OCI-LY7 (cell line): ENCODE data around the gene CDK5. TPM values are rescaled to one million over a fixed set of nuclear protein-coding genes. Genes with fewer than 3 reads are reported as not detected.

ENCODE experiments used
- BruUV-seq: library from RNA; stranded (reverse); fragments of 400-500 nt; replicated peaks from 2 replicates; lab custom pipeline; 2021; lab: Mats Ljungman, UMichigan
- CTCF ChIA-PET: fragments of 300-600 bp; sonication (Branson Sonifier 250); formaldehyde crosslinking; loops from one replicate; lab custom pipeline; 2022; ENCODE audit warnings: antibody characterized with exemption; ENCODE audit not compliant: unreplicated experiment; lab: Charles Lee
- POLR2A ChIA-PET: fragments of 300-600 bp; sonication (Branson Sonifier 250); formaldehyde crosslinking; loops from one replicate; lab custom pipeline; 2022; ENCODE audit warnings: antibody characterized with exemption; lab: Charles Lee
- DNase-seq: peaks from one replicate; pipeline ENCODE4 v3.0.0-alpha.2; 2015; ENCODE audit warnings: low spot score
- H2AFZ ChIP-seq: fragments of 200-600 bp; sonication (generic), shearing (Covaris generic); 2 replicates; pipeline ENCODE4 v1.6.1; 2014; ENCODE audit warnings: mild to moderate bottlenecking, antibody characterized with exemption, low read length, moderate library complexity
- H3K27ac ChIP-seq: fragments of 200-600 bp; sonication (generic); 2 replicates; pipeline ENCODE4 v1.5.1; 2014; ENCODE audit warnings: mixed run types, low read depth, mild to moderate bottlenecking, moderate library complexity, low read length, inconsistent platforms; ENCODE audit not compliant: poor library complexity, severe bottlenecking
- H3K36me3 ChIP-seq: fragments of 200-600 bp; sonication (generic); 2 replicates; pipeline ENCODE4 v1.6.1; 2014; ENCODE audit warnings: mild to moderate bottlenecking, antibody characterized with exemption, low read length, moderate library complexity, mixed read lengths; ENCODE audit not compliant: insufficient read depth
- H3K4me1 ChIP-seq: fragments of 200-600 bp; sonication (generic); 2 replicates; pipeline ENCODE4 v1.5.1; 2014; ENCODE audit warnings: mild to moderate bottlenecking, low read length; ENCODE audit not compliant: insufficient read depth, poor library complexity, severe bottlenecking
- H3K4me2 ChIP-seq: fragments of 200-600 bp; sonication (generic); 2 replicates; pipeline ENCODE4 v1.6.1; 2014; ENCODE audit warnings: mild to moderate bottlenecking, low read length
- H3K4me3 ChIP-seq: fragments of 200-600 bp; sonication (generic); 2 replicates; pipeline ENCODE4 v1.5.1; 2014; ENCODE audit warnings: mild to moderate bottlenecking, low read depth, low read length; ENCODE audit not compliant: poor library complexity, severe bottlenecking
- H3K79me2 ChIP-seq: fragments of 200-600 bp; sonication (generic); 2 replicates; pipeline ENCODE4 v1.6.1; 2016; ENCODE audit warnings: low read depth, mild to moderate bottlenecking, low read length, moderate library complexity, mixed read lengths; ENCODE audit not compliant: insufficient read depth
- H3K9me2 ChIP-seq: fragments of 200-600 bp; sonication (generic); 2 replicates; pipeline ENCODE4 v1.6.1; 2016; ENCODE audit warnings: mild to moderate bottlenecking, low read length, mixed read lengths; ENCODE audit not compliant: insufficient read depth
- H3K9me3 ChIP-seq: fragments of 200-600 bp; sonication (generic); 2 replicates; pipeline ENCODE4 v1.6.1; 2014; ENCODE audit warnings: mild to moderate bottlenecking, mixed run types, low read length, mixed read lengths
- H4K20me1 ChIP-seq: fragments of 200-600 bp; sonication (generic); 2 replicates; pipeline ENCODE4 v1.6.1; 2014; ENCODE audit warnings: mild to moderate bottlenecking, antibody characterized with exemption, low read length, moderate library complexity, mixed read lengths; ENCODE audit not compliant: insufficient read depth
- EZH2phosphoT487 ChIP-seq: fragments of 200-600 bp; sonication (generic); IDR thresholded peaks from 2 replicates; pipeline ENCODE4 v1.6.1; 2018; ENCODE audit warnings: low read depth, borderline replicate concordance, mild to moderate bottlenecking, mixed run types, antibody characterized with exemption, low read length, moderate library complexity, mixed read lengths
- intact Hi-C: fragments of 100-400 bp; cut with micrococcal nuclease; formaldehyde crosslinking; loops from one replicate; pipeline ENCODE4 v1.10.0; 2022; ENCODE audit not compliant: unreplicated experiment
- total RNA-seq, 2 experiments: library from RNA; depleted of rRNA in 1 of 2; stranded (reverse); fragments of >200 nt in 1 of 2; shearing (Covaris generic) in 1 of 2; gene quantifications; 2 replicates each; pipeline ENCODE4 v1.2.3, GENCODE V29; 2014 to 2022
- TF ChIP-seq, protein P1 (sequence below): fragments of 200-600 bp; sonication (generic); conservative IDR thresholded peaks from 2 replicates; pipeline ENCODE4 v1.5.1; 2014; ENCODE audit warnings: mild to moderate bottlenecking, antibody characterized with exemption, low read length, moderate library complexity, mixed read lengths

CDK5 gene
- total RNA-seq, 2 experiments from 2014 or later: 23.7 to 30.9 TPM

DNA sequence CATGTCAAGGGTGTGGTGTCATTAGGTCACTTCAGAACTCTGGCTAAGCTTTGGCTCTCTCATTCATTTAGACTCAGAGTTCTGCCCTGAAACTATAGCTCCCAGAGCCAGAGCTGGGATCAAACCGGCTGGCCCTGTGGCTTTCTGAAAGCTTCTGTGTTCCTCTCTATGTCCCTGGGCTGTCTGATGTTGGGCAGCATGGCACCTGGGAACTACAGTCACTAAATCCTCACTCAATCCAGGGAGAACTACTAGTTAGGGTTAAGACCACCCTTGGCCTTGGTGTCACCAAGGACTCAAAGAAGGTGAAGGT, 46.6 kb downstream of the CDK5 start:
- no peaks in the 10 kb centered on the region for H4K20me1 ChIP-seq
- ChIA-PET CTCF (interaction anchor here (0.8 to 0.9 kb wide), 2 partner anchors 15 to 27 kb away, joined by 3 read pairs; no protein-coding TSS in a partner anchor), POLR2A (no interaction called here)
- H3K27ac ChIP-seq: no peak overlapping the region
- TF ChIP-seq EZH2phosphoT487: no peak
- no peaks in the 10 kb centered on the region for H3K9me2 ChIP-seq
- no peak overlapping the region for H3K4me3 ChIP-seq
- H3K4me1 ChIP-seq: peaks cover 7% of the 10 kb centered on the region
- H3K79me2 ChIP-seq: no peaks in the 10 kb centered on the region
- DNase-seq: no peak
- intact Hi-C loops: no loop called here
- BruUV-seq: no TSS peak
- no peak overlapping the region for H3K4me2 ChIP-seq
- H3K9me3 ChIP-seq: no peaks in the 10 kb centered on the region
- no peaks in the 10 kb centered on the region for H3K36me3 ChIP-seq
- no peak overlapping the region for H2AFZ ChIP-seq

DNA sequence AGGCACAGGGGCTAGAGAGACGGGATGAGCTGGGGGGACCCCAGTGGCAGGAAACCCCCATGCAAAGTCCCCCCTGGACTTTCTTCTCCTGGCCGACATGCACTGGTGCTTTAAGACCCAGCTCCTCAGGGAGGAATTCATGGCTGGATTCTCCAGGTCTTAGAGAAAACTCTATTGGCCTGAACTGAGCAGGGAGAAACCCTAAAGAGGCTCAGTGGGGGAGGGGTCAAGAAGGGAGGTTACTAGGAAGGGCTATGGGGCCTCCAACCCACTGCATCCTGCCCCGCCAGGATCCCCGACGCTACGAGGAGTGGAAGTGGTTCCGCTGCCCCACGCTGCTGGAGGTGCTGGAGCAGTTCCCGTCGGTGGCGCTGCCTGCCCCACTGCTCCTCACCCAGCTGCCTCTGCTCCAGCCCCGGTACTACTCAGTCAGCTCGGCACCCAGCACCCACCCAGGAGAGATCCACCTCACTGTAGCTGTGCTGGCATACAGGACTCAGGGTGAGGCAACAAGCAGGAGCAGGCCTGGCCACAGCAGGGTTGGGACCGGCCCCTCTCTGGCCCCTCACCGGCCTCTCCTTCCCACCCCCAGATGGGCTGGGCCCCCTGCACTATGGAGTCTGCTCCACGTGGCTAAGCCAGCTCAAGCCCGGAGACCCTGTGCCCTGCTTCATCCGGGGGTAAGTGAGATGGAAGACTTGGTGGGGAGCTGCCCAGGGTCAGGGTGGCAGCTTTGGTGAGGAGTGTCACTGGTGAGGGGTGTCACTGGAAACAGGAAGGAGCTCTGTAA, 47.2 kb downstream of the CDK5 start:
- Histone ChIP-seq H3K36me3 (no peaks in the 10 kb centered on the region), H3K4me3 (no peak overlapping the region), H2AFZ (no peak overlapping the region), H3K9me2 (no peaks in the 10 kb centered on the region), H4K20me1 (no peaks in the 10 kb centered on the region), H3K4me2 (no peak overlapping the region), H3K4me1 (peaks cover 7% of the 10 kb centered on the region), H3K79me2 (no peaks in the 10 kb centered on the region), H3K9me3 (no peaks in the 10 kb centered on the region), H3K27ac (no peak overlapping the region)
- no peak for DNase-seq
- intact Hi-C loops: no loop called here
- ChIA-PET CTCF (interaction anchor here (0.8 to 1.1 kb wide), 3 partner anchors 15 to 112 kb away, joined by 3 read pairs; no protein-coding TSS in a partner anchor), POLR2A (no interaction called here)
- no peak for TF ChIP-seq EZH2phosphoT487
- TF ChIP-seq, protein P1, sequence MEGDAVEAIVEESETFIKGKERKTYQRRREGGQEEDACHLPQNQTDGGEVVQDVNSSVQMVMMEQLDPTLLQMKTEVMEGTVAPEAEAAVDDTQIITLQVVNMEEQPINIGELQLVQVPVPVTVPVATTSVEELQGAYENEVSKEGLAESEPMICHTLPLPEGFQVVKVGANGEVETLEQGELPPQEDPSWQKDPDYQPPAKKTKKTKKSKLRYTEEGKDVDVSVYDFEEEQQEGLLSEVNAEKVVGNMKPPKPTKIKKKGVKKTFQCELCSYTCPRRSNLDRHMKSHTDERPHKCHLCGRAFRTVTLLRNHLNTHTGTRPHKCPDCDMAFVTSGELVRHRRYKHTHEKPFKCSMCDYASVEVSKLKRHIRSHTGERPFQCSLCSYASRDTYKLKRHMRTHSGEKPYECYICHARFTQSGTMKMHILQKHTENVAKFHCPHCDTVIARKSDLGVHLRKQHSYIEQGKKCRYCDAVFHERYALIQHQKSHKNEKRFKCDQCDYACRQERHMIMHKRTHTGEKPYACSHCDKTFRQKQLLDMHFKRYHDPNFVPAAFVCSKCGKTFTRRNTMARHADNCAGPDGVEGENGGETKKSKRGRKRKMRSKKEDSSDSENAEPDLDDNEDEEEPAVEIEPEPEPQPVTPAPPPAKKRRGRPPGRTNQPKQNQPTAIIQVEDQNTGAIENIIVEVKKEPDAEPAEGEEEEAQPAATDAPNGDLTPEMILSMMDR: no peak
- BruUV-seq: no TSS peak

DNA sequence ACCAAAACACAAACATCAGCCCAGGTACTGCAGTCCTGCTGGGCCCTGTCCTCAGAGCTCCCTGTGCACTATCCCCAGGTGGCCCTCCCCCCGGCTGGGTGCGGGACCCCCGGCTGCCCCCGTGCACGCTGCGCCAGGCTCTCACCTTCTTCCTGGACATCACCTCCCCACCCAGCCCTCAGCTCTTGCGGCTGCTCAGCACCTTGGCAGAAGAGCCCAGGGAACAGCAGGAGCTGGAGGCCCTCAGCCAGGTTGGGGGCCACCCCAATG, 47.7 kb downstream of the CDK5 start:
- H3K27ac ChIP-seq: no peak overlapping the region
- H3K9me2 ChIP-seq: no peaks in the 10 kb centered on the region
- no TSS peak for BruUV-seq
- H3K4me1 ChIP-seq: peaks cover 7% of the 10 kb centered on the region
- no peaks in the 10 kb centered on the region for H3K9me3 ChIP-seq
- ChIA-PET CTCF (interaction anchor here (1.1 kb wide), 1 partner anchor 112 kb away, joined by 3 read pairs; no protein-coding TSS in a partner anchor), POLR2A (interaction anchor here (0.6 kb wide), 1 partner anchor 16 kb away, joined by 3 read pairs; no protein-coding TSS in a partner anchor)
- intact Hi-C loops: no loop called here
- H3K4me3 ChIP-seq: no peak overlapping the region
- H4K20me1 ChIP-seq: no peaks in the 10 kb centered on the region
- DNase-seq: no peak
- no peak overlapping the region for H3K4me2 ChIP-seq
- no peak for TF ChIP-seq EZH2phosphoT487
- TF ChIP-seq, protein P1: no peak
- no peaks in the 10 kb centered on the region for H3K36me3 ChIP-seq
- no peaks in the 10 kb centered on the region for H3K79me2 ChIP-seq
- H2AFZ ChIP-seq: no peak overlapping the region
